8988T (cell line): Measurements from ENCODE around the gene PHRF1.

Source experiments
- DNase-seq: peaks from one replicate; pipeline ENCODE4 v3.0.0; 2011

The PHRF1 gene

GRCh38 chr11:575313-575995 is 816 bp upstream of the PHRF1 start:
- peak; percentile 94 for DNase-seq

- DNase-seq = no peak
These were observed 741 bp downstream of the PHRF1 start for GRCh38 chr11:576811-577610.

GRCh38 chr11:577611-577894 is 1.3 kb downstream of the PHRF1 start:
- DNase-seq = no peak

- no peak for DNase-seq
These were observed 2.2 kb downstream of the PHRF1 start for GRCh38 chr11:578276-579035.

GRCh38 chr11:579830-580601 is 3.7 kb downstream of the PHRF1 start:
- no peak for DNase-seq

- DNase-seq = no peak
These were observed 5.1 kb downstream of the PHRF1 start for GRCh38 chr11:581342-581741.

GRCh38 chr11:581752-582151 is 5.5 kb downstream of the PHRF1 start:
- no peak for DNase-seq

- DNase-seq = no peak
These were observed 8.0 kb downstream of the PHRF1 start for GRCh38 chr11:584287-584686.

GRCh38 chr11:586376-587316 is 10.4 kb downstream of the PHRF1 start:
- no peak for DNase-seq

GRCh38 chr11:587546-587945 is 11.3 kb downstream of the PHRF1 start:
- no peak for DNase-seq

- no peak for DNase-seq
These were observed 11.7 kb downstream of the PHRF1 start for GRCh38 chr11:587978-588380.

GRCh38 chr11:589798-590197 is 13.5 kb downstream of the PHRF1 start:
- no peak for DNase-seq

- no peak for DNase-seq
These were observed 14.7 kb downstream of the PHRF1 start for GRCh38 chr11:590997-591396.

- DNase-seq = no peak
These were observed 16.2 kb downstream of the PHRF1 start for GRCh38 chr11:592501-592900.

GRCh38 chr11:592918-593317 is 16.6 kb downstream of the PHRF1 start:
- no peak for DNase-seq

GRCh38 chr11:593347-593746 is 17.1 kb downstream of the PHRF1 start:
- DNase-seq = no peak

- no peak for DNase-seq
These were observed 19.1 kb downstream of the PHRF1 start for GRCh38 chr11:595400-595799.

GRCh38 chr11:596374-596773 is 20.1 kb downstream of the PHRF1 start:
- no peak for DNase-seq

- peak; percentile 82 for DNase-seq
These were observed 21.0 kb downstream of the PHRF1 start for GRCh38 chr11:597166-597725.

GRCh38 chr11:598005-598680 is 21.9 kb downstream of the PHRF1 start:
- no peak for DNase-seq
